Measurements from ENCODE around the gene TPD52L2.
"Not testable (repeated sequence)": the region's sequence is repeated elsewhere in the genome, so short reads cannot be mapped to it uniquely, and the experiment has no call there.

TPD52L2 gene

GRCh38 chr20:63878899-63879663 lies 14.0 kb downstream of the TPD52L2 start:
- no peak for DNase-seq (ENCODE audit: low spot score)

- DNase-seq (ENCODE audit: low spot score) = not testable (repeated sequence)
These were observed 15.8 kb downstream of the TPD52L2 start for GRCh38 chr20:63880901-63881300.

- DNase-seq (ENCODE audit: low spot score) = no peak
These were observed 16.6 kb downstream of the TPD52L2 start for GRCh38 chr20:63881451-63882226.

GRCh38 chr20:63882257-63883200 lies 17.5 kb downstream of the TPD52L2 start:
- no peak for DNase-seq (ENCODE audit: low spot score)

GRCh38 chr20:63883201-63883593 lies 18.1 kb downstream of the TPD52L2 start:
- DNase-seq (ENCODE audit: low spot score) = no peak

GRCh38 chr20:63884506-63885263 lies 19.6 kb downstream of the TPD52L2 start:
- DNase-seq (ENCODE audit: low spot score) = no peak

GRCh38 chr20:63885264-63886053 lies 20.4 kb downstream of the TPD52L2 start:
- no peak for DNase-seq (ENCODE audit: low spot score)

GRCh38 chr20:63886054-63886419 lies 21.0 kb downstream of the TPD52L2 start:
- no peak for DNase-seq (ENCODE audit: low spot score)

GRCh38 chr20:63886921-63887320 lies 21.9 kb downstream of the TPD52L2 start:
- no peak for DNase-seq (ENCODE audit: low spot score)

GRCh38 chr20:63889241-63890200 lies 24.5 kb downstream of the TPD52L2 start:
- DNase-seq (ENCODE audit: low spot score) = no peak

- DNase-seq (ENCODE audit: low spot score) = no peak
These were observed 25.1 kb downstream of the TPD52L2 start for GRCh38 chr20:63890201-63890576.

GRCh38 chr20:63890616-63891015 lies 25.5 kb downstream of the TPD52L2 start:
- DNase-seq (ENCODE audit: low spot score) = no peak

- no peak for DNase-seq (ENCODE audit: low spot score)
These were observed 26.3 kb downstream of the TPD52L2 start for GRCh38 chr20:63891061-63892002.

- no peak for DNase-seq (ENCODE audit: low spot score)
These were observed 27.3 kb downstream of the TPD52L2 start for GRCh38 chr20:63892402-63892801.

- DNase-seq (ENCODE audit: low spot score) = no peak
These were observed 28.9 kb downstream of the TPD52L2 start for GRCh38 chr20:63893999-63894357.

GRCh38 chr20:63894358-63895201 lies 29.5 kb downstream of the TPD52L2 start, which contains the start of gene DNAJC5:
Gene DNAJC5, plus strand, starts transcription at chr20:63895126. Its CDS starts 33,220 bp downstream, at chr20:63928346.
- peak; percentile 100 for DNase-seq (ENCODE audit: low spot score)

GRCh38 chr20:63895202-63895951 lies 30.3 kb downstream of the TPD52L2 start:
- DNase-seq (ENCODE audit: low spot score) = no peak
